HepG2 (cell line): ENCODE data around the gene PAMR1. TPM values are rescaled to one million over a fixed set of nuclear protein-coding genes. Genes with fewer than 3 reads are reported as not detected.

Experiments used
- ATAC-seq: fragments of 200-7000 bp; cut with Tn5 transposase; 3 replicates; pipeline ENCODE4 v1.9.1; 2020; ENCODE audit warnings: mild to moderate bottlenecking, moderate library complexity
- BruUV-seq: library from RNA; stranded (reverse); fragments of 400-500 nt; replicated peaks from 2 replicates; lab custom pipeline; 2021; lab: Mats Ljungman, UMichigan
- CTCF ChIA-PET: fragments of 300-600 bp; formaldehyde crosslinking; extraction: SDS; loops from one replicate; lab custom pipeline; 2021; ENCODE audit warnings: low total read pairs, inconsistent platforms, low intra/inter-chr PET ratio; lab: Yijun Ruan, JAX
- POLR2A ChIA-PET: fragments of 350-600 bp; sonication (Branson Sonifier 250); formaldehyde crosslinking; loops from one replicate; lab custom pipeline; 2020; ENCODE audit warnings: antibody characterized with exemption, inconsistent platforms; lab: Yijun Ruan, JAX
- DNase-seq: peaks from one replicate; pipeline ENCODE4 v3.0.0-alpha.2; 2015; ENCODE audit warnings: low spot score
- FAIRE-seq: peaks from 3 replicates; lab custom pipeline; 2011; peaks lifted over from hg19 to GRCh38; lab: Jason Lieb, UNC
- H2AFZ ChIP-seq: one replicate; pipeline ENCODE4 v1.6.1; 2011; ENCODE audit warnings: low read length, inconsistent platforms
- H3K27ac ChIP-seq: fragments of 300-600 bp; 3 replicates; pipeline ENCODE4 v1.8.0; 2011; ENCODE audit warnings: mixed run types, mild to moderate bottlenecking, mixed read lengths, low read length, inconsistent platforms; ENCODE audit not compliant: insufficient read depth; ENCODE audit errors: extremely low read length
- H3K27me3 ChIP-seq, 2 experiments: fragments of 200-600 bp in 1 of 2; 2 replicates in 1 of 2; 3 replicates in 1 of 2; pipeline versions ENCODE4 v1.6.0 to v1.8.0; 2011; ENCODE audit warnings: low read length in 2 of 2, mild to moderate bottlenecking in 2 of 2, moderate library complexity in 2 of 2, inconsistent platforms in 1 of 2; ENCODE audit not compliant: insufficient read depth in 2 of 2, control insufficient read depth in 1 of 2
- H3K36me3 ChIP-seq, 2 experiments: fragments of 200-600 bp in 1 of 2; replicated peaks in 1 of 2; 2 replicates in 1 of 2; 3 replicates in 1 of 2; pipeline versions ENCODE4 v1.5.1 to v1.8.0; 2011; ENCODE audit warnings: low read length in 2 of 2, inconsistent platforms in 1 of 2; ENCODE audit not compliant: insufficient read depth in 2 of 2, control insufficient read depth in 1 of 2
- H3K4me1 ChIP-seq: 2 replicates; pipeline ENCODE4 v1.5.1; 2012; ENCODE audit warnings: low read length, inconsistent platforms; ENCODE audit not compliant: insufficient read depth
- H3K4me2 ChIP-seq: 2 replicates; pipeline ENCODE4 v1.6.0; 2011; ENCODE audit warnings: low read depth, low read length, inconsistent platforms
- H3K4me3 ChIP-seq, 3 experiments: fragments of 200-600 bp in 1 of 3; sonication (generic), shearing (Covaris generic) in 1 of 3; replicated peaks in 1 of 3; 2 replicates each; pipeline ENCODE4 v1.5.1; 2011 to 2016; ENCODE audit warnings: low read length in 3 of 3, inconsistent platforms in 2 of 3, low read depth in 2 of 3, mild to moderate bottlenecking in 2 of 3, control low read depth in 1 of 3, mixed read lengths in 1 of 3; ENCODE audit not compliant: insufficient read depth in 1 of 3
- H3K79me2 ChIP-seq: one replicate; pipeline ENCODE4 v1.6.1; 2011; ENCODE audit warnings: low read length, inconsistent platforms; ENCODE audit not compliant: insufficient read depth
- H3K9ac ChIP-seq: 2 replicates; pipeline ENCODE4 v1.6.0; 2011; ENCODE audit warnings: mild to moderate bottlenecking, low read depth, low read length, inconsistent platforms; ENCODE audit not compliant: insufficient read depth
- H3K9me3 ChIP-seq: 2 replicates; pipeline ENCODE4 v1.5.1; 2012; ENCODE audit warnings: mild to moderate bottlenecking, low read length
- H4K20me1 ChIP-seq: 2 replicates; pipeline ENCODE4 v1.6.0; 2011; ENCODE audit warnings: inconsistent platforms, mild to moderate bottlenecking, low read length, moderate library complexity; ENCODE audit not compliant: insufficient read depth
- ARID3A ChIP-seq: IDR thresholded peaks from 2 replicates; pipeline ENCODE4 v1.6.1; 2012; ENCODE audit warnings: low read depth, low read length, improper control_type of control experiment
- ATM ChIP-seq: fragments of 450-650 bp; IDR thresholded peaks from 2 replicates; pipeline ENCODE4 v1.7.1; 2017; ENCODE audit warnings: mild to moderate bottlenecking, borderline replicate concordance
- ELF4 ChIP-seq: sonication (generic); formaldehyde crosslinking; IDR thresholded peaks from 2 replicates; pipeline ENCODE4 v1.5.0; 2020; ENCODE audit warnings: missing genetic modification reagents, mild to moderate bottlenecking, moderate library complexity, borderline replicate concordance
- GATAD2A ChIP-seq: IDR thresholded peaks from 2 replicates; pipeline ENCODE4 v1.6.1; 2016
- HOXA9 ChIP-seq: sonication (generic); formaldehyde crosslinking; IDR thresholded peaks from 2 replicates; pipeline ENCODE4 v1.8.1; 2022; ENCODE audit warnings: missing genetic modification reagents, mild to moderate bottlenecking, moderate library complexity, borderline replicate concordance
- NCOA1 ChIP-seq: sonication (generic); formaldehyde crosslinking; IDR thresholded peaks from 2 replicates; pipeline ENCODE4 v1.9.0; 2021; ENCODE audit warnings: missing genetic modification reagents
- REPIN1 ChIP-seq: sonication (generic); formaldehyde crosslinking; IDR thresholded peaks from 2 replicates; pipeline ENCODE4 v1.8.0; 2022; ENCODE audit warnings: missing genetic modification reagents, low read depth, mild to moderate bottlenecking, borderline replicate concordance
- SMARCC2 ChIP-seq: fragments of 450-650 bp; IDR thresholded peaks from 2 replicates; pipeline ENCODE4 v1.6.1; 2017; ENCODE audit warnings: antibody characterized with exemption, mild to moderate bottlenecking
- STAT5B ChIP-seq: sonication (generic); formaldehyde crosslinking; IDR thresholded peaks from 2 replicates; pipeline ENCODE4 v1.4.0; 2020; ENCODE audit warnings: missing genetic modification reagents
- TAF1 ChIP-seq: sonication (generic); formaldehyde crosslinking; IDR thresholded peaks from 2 replicates; pipeline ENCODE4 v1.4.0; 2020; ENCODE audit warnings: missing genetic modification reagents
- TFDP1 ChIP-seq: IDR thresholded peaks from 2 replicates; pipeline ENCODE4 v1.6.1; 2016; ENCODE audit warnings: missing compliant biosample characterization, missing genetic modification reagents, borderline replicate concordance
- TMF1 ChIP-seq: sonication (generic); formaldehyde crosslinking; IDR thresholded peaks from 2 replicates; pipeline ENCODE4 v1.8.1; 2022; ENCODE audit warnings: low read depth, missing genetic modification reagents
- ZNF326 ChIP-seq: sonication (generic); formaldehyde crosslinking; IDR thresholded peaks from 2 replicates; pipeline ENCODE4 v1.4.0; 2020; ENCODE audit warnings: missing genetic modification reagents, borderline replicate concordance
- ZNF569 ChIP-seq: sonication (generic); formaldehyde crosslinking; IDR thresholded peaks from 2 replicates; pipeline ENCODE4 v1.5.0; 2020; ENCODE audit warnings: mild to moderate bottlenecking, missing genetic modification reagents, moderate library complexity, borderline replicate concordance
- ZNF572 ChIP-seq: sonication (generic); formaldehyde crosslinking; IDR thresholded peaks from 2 replicates; pipeline ENCODE4 v1.5.1; 2020; ENCODE audit warnings: mild to moderate bottlenecking, missing genetic modification reagents
- ZNF629 ChIP-seq: sonication (generic); formaldehyde crosslinking; conservative IDR thresholded peaks from 2 replicates; pipeline ENCODE4 v1.5.0; 2020; ENCODE audit warnings: missing genetic modification reagents
- in situ Hi-C: cut with HindIII; loops from 2 replicates; pipeline ENCODE4 v1.10.0; 2017; ENCODE audit warnings: low pct_unique_long_range_greater_than_20kb; ENCODE audit not compliant: extremely low pct_ligation_motif_present
- intact Hi-C: fragments of 100-400 bp; cut with micrococcal nuclease; formaldehyde crosslinking; loops from one replicate; pipeline ENCODE4 v1.10.0; 2022; ENCODE audit not compliant: unreplicated experiment
- polyA plus RNA-seq, 8 experiments: library from polyadenylated mRNA; depleted of rRNA in 3 of 8; stranded (reverse) in 7 of 8; unstranded in 1 of 8; fragments of >200 nt; fragmentation: Illumina TruSeq in 4 of 8; extraction: Trizol in 4 of 8; gene quantifications; 2 replicates each; pipeline versions ENCODE4 v1.2.1 to v1.2.3, GENCODE V29; 2011 to 2016; ENCODE audit warnings: low read depth in 4 of 8, missing spikeins in 1 of 8, mixed read lengths in 1 of 8; ENCODE audit not compliant: insufficient read depth in 1 of 8
- total RNA-seq, 5 experiments: library from RNA; depleted of rRNA; stranded (reverse); fragments of >200 nt; fragmentation: Illumina TruSeq; extraction: Trizol; gene quantifications; 2 replicates each; pipeline ENCODE4 v1.2.3, GENCODE V29; 2016; ENCODE audit warnings: low read depth in 1 of 5
- TF ChIP-seq, protein P1 (sequence below): sonication (generic); formaldehyde crosslinking; IDR thresholded peaks from 2 replicates; pipeline ENCODE4 v1.4.0; 2020; ENCODE audit warnings: missing genetic modification reagents
- TF ChIP-seq, protein P2 (sequence below): sonication (generic); formaldehyde crosslinking; IDR thresholded peaks from 2 replicates; pipeline ENCODE4 v1.4.0; 2020; ENCODE audit warnings: missing genetic modification reagents, borderline replicate concordance

The PAMR1 gene
- total and polyA plus RNA-seq, 2 of the 13 experiments (the other 11 are each of a cell fraction or from before 2014, with no cell fraction given): not detected

- Histone ChIP-seq H4K20me1 (no peaks in the 10 kb centered on the region), H2AFZ (no peak overlapping the region), H3K9me3 (no peaks in the 10 kb centered on the region), H3K9ac (no peak overlapping the region), H3K79me2 (no peaks in the 10 kb centered on the region), H3K27me3 (no peaks in the 10 kb centered on the region; a peak in 1 of 5 replicates), H3K4me3 (no peak overlapping the region), H3K36me3 (no peaks in the 10 kb centered on the region), H3K27ac (no peak overlapping the region), H3K4me1 (no peaks in the 10 kb centered on the region), H3K4me2 (no peak overlapping the region)
- ChIA-PET CTCF (no interaction called here), POLR2A (no interaction called here)
- in situ Hi-C loops: no loop called here
- no peak for FAIRE-seq
- intact Hi-C loops: no loop called here
- no peak for ATAC-seq
- no TSS peak for BruUV-seq
- no peak for DNase-seq
- TF ChIP-seq ATM (no peak), NCOA1 (CRISPR knock-in tag) (no peak), REPIN1 (no peak), TFDP1 (no peak), TMF1 (CRISPR knock-in tag) (no peak), ZNF629 (CRISPR knock-in tag) (no peak), ELF4 (CRISPR knock-in tag) (no peak), ZNF572 (CRISPR knock-in tag) (no peak), SMARCC2 (no peak), TAF1 (no peak), ARID3A (no peak), ZNF569 (CRISPR knock-in tag) (no peak), HOXA9 (no peak), STAT5B (no peak), ZNF326 (no peak), GATAD2A (CRISPR knock-in tag) (no peak)
- TF ChIP-seq, protein P1, sequence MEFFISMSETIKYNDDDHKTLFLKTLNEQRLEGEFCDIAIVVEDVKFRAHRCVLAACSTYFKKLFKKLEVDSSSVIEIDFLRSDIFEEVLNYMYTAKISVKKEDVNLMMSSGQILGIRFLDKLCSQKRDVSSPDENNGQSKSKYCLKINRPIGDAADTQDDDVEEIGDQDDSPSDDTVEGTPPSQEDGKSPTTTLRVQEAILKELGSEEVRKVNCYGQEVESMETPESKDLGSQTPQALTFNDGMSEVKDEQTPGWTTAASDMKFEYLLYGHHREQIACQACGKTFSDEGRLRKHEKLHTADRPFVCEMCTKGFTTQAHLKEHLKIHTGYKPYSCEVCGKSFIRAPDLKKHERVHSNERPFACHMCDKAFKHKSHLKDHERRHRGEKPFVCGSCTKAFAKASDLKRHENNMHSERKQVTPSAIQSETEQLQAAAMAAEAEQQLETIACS (CRISPR knock-in tag): no peak
- TF ChIP-seq, protein P2, sequence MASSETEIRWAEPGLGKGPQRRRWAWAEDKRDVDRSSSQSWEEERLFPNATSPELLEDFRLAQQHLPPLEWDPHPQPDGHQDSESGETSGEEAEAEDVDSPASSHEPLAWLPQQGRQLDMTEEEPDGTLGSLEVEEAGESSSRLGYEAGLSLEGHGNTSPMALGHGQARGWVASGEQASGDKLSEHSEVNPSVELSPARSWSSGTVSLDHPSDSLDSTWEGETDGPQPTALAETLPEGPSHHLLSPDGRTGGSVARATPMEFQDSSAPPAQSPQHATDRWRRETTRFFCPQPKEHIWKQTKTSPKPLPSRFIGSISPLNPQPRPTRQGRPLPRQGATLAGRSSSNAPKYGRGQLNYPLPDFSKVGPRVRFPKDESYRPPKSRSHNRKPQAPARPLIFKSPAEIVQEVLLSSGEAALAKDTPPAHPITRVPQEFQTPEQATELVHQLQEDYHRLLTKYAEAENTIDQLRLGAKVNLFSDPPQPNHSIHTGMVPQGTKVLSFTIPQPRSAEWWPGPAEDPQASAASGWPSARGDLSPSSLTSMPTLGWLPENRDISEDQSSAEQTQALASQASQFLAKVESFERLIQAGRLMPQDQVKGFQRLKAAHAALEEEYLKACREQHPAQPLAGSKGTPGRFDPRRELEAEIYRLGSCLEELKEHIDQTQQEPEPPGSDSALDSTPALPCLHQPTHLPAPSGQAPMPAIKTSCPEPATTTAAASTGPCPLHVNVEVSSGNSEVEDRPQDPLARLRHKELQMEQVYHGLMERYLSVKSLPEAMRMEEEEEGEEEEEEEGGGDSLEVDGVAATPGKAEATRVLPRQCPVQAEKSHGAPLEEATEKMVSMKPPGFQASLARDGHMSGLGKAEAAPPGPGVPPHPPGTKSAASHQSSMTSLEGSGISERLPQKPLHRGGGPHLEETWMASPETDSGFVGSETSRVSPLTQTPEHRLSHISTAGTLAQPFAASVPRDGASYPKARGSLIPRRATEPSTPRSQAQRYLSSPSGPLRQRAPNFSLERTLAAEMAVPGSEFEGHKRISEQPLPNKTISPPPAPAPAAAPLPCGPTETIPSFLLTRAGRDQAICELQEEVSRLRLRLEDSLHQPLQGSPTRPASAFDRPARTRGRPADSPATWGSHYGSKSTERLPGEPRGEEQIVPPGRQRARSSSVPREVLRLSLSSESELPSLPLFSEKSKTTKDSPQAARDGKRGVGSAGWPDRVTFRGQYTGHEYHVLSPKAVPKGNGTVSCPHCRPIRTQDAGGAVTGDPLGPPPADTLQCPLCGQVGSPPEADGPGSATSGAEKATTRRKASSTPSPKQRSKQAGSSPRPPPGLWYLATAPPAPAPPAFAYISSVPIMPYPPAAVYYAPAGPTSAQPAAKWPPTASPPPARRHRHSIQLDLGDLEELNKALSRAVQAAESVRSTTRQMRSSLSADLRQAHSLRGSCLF (CRISPR knock-in tag): no peak
Measured at GRCh38 chr11:35500744-35501143, 24.7 kb downstream of the PAMR1 start.
